AG10803 (cell line): ENCODE data around the gene SENP1.
"Not testable (repeated sequence)": the region's sequence is repeated elsewhere in the genome, so short reads cannot be mapped to it uniquely, and the experiment has no call there.

ENCODE experiments used
- DNase-seq: peaks from one replicate; pipeline ENCODE4 v3.0.0; 2010; ENCODE audit warnings: low read depth
- H3K4me3 ChIP-seq: 2 replicates; pipeline ENCODE4 v1.5.1; 2011; ENCODE audit warnings: mild to moderate bottlenecking, low read length, control low read depth
- CTCF ChIP-seq: conservative IDR thresholded peaks from 2 replicates; pipeline ENCODE4 v1.5.1; 2011; ENCODE audit warnings: mild to moderate bottlenecking, low read length, control low read depth, inconsistent platforms

Gene SENP1

DNA sequence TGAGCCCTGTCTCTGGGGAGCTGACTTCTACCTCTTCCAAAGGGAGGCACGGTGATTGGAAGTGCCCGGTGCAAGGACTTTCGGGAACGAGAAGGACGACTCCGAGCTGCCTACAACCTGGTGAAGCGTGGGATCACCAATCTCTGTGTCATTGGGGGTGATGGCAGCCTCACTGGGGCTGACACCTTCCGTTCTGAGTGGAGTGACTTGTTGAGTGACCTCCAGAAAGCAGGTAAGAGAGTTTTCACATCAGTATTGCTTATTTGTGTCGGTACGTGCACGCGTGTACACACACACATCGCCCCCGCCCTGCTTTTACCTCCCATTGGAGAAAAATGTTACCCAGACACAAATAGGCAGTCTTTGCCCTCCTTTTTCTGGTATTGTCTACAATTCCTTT is 26.9 kb upstream of the SENP1 start:
- H3K4me3 ChIP-seq = no peak overlapping the region
- TF ChIP-seq CTCF = no peak
- DNase-seq = no peak

- DNase-seq = no peak
- H3K4me3 ChIP-seq = no peak overlapping the region
- TF ChIP-seq CTCF = no peak
Measured at GRCh38 chr12:48131517-48131916, 25.6 kb upstream of the SENP1 start.

- no peak overlapping the region for H3K4me3 ChIP-seq
- DNase-seq = no peak
- no peak for TF ChIP-seq CTCF
Measured at GRCh38 chr12:48129376-48129775, 23.5 kb upstream of the SENP1 start.

- no peak for DNase-seq
- no peak overlapping the region for H3K4me3 ChIP-seq
- no peak for TF ChIP-seq CTCF
Measured at GRCh38 chr12:48128800-48129199, 22.9 kb upstream of the SENP1 start.

DNA sequence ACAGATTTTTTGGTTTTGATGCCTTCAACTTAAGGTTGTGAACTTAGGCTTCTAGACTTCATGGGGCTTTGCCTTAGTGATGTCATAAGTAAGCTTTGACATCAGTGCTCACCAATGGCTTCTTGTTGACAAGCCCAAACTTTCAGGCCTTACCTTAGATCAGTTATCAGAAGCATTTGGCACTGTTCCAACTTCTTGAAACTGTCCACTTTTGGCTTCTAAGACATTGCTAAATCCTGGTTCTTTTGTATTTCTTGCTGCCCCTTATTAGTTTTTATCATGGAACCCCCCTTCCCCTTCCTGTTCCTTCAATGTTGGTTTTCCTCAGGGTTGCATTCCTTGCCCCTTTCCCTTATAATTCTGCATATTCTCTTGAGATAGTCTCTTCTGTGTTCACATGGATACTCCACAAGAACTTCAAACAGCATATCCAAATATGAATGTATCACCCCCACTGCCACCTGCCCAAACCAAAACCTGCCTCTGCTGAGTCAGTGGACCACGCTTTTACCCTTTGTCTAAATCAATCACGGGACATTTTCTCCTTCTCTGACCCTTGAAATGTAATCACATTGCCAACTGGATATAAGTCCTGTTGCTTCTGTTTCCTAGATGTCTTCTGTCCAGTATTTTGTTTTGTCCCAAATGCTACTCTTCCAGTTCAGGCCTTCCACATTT is 21.2 kb upstream of the SENP1 start:
- DNase-seq = no peak
- TF ChIP-seq CTCF = no peak
- H3K4me3 ChIP-seq = no peak overlapping the region

DNA sequence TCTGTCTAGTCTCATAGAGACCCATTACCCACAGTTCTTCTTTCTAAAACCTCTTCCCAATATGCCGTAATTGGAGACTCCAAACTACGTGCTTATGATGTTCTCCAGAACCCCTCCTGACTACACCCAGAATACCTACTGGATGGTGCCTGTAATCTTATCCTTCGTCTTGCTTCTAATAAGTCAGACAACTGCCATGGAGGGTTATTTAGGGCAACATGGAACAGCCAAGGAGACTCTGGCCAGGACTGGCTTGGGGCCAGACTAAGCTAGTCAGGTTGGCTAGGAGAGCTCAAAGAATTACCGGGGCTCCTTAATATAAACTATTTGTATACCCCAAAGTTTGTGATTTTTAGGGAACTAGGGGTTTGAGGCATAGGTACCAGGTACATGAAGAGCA is 20.1 kb upstream of the SENP1 start:
- TF ChIP-seq CTCF = no peak
- H3K4me3 ChIP-seq = no peak overlapping the region
- no peak for DNase-seq

GRCh38 chr12:48125542-48125941 is 19.7 kb upstream of the SENP1 start:
- not testable (repeated sequence) for DNase-seq, H3K4me3 ChIP-seq

DNA sequence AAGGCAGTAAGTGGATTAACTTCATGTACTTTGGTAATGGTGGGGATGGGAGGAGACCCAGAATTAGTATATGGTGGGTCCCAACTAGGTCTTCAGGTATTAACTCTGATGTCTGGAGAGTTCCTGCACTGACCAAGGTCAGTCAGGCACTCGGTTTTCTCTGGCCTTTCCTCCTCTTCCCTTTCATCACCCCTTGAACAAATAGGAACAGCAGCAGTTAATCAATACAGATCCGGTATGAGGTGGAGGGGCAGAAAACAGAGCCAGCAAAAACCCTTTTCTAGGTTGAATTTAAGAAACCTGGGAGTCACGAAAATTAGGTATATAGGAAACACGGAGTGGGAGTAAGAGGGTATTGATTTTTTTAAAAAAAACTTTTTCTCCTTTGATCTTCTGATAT is 17.3 kb upstream of the SENP1 start:
- no peak for DNase-seq
- no peak for TF ChIP-seq CTCF
- H3K4me3 ChIP-seq = no peak overlapping the region
